GM19463 (cell line): Measurements from ENCODE around the gene AMOTL1.
A peak's percentile ranks its signal among the peaks of the same experiment; 100 is the strongest.
"Not testable (repeated sequence)": the region's sequence is repeated elsewhere in the genome, so short reads cannot be mapped to it uniquely, and the experiment has no call there.

Experiments used
- ATAC-seq: cut with Tn5 transposase; IDR thresholded peaks from one replicate; pipeline ENCODE4 v1.9.1; 2021; ENCODE audit warnings: mild to moderate bottlenecking, moderate library complexity; ENCODE audit not compliant: unreplicated experiment

Gene AMOTL1

DNA sequence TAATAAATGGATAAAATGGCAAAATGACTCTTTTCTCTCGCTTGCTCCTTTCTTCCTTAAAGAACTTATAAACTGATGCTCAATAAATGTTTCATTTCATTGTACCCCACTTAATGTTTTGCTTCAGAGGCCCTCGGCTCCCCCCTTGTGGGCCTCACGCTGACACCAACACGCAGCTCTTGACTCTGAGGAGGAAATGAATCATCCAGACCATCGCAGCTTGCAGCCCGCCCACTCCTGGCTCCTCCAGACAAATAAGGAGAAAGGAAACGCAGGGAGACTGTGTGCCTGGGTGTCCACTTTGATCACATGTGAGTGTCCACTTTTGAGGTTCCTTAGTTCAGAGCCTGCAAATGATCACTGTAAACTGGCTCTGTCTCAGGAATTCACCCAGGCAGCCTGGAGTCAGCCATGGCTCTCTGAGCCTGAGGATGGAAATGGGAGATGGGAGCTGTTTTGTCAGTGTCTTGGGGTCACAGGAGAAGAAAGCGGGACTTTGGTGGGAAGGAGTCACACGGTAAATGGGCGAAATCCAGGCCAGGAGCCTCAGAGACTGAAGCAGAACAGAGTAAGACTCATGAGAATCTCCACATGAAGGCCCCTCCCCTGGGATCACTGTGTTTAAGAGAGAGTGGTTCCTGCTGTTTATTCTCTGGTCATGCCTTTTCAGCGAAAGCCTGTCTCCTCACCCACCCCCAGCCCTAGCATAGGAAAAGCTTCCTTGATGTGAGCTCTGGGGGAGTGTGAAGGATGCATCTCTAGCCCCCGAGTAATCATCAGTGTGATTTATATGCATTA lies 108.7 kb downstream of the AMOTL1 start:
- ATAC-seq: peak; percentile 99

GRCh38 chr11:94877443-94878200 lies 109.5 kb downstream of the AMOTL1 start:
- no peak for ATAC-seq

DNA sequence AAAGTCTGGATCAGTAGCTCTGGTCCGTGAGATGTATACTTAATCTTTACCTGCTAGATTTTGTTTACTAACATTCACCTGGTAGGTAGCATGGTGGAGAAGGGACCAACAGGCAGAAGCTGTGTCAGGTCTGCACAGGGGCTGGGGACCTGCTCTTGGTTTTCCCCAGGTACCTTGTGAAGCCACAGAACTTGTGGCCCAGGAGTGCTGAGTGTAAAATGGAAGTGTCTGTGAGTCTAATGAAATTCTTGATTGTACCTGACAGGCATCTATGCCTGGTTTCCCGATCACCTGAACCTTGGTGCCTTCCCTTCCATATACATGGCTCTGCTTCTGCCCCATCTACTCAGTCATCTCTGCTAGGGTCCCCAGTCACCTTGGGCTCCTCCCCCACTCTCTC lies 110.8 kb downstream of the AMOTL1 start:
- no peak for ATAC-seq

GRCh38 chr11:94880216-94880615 lies 112.1 kb downstream of the AMOTL1 start:
- no peak for ATAC-seq

DNA sequence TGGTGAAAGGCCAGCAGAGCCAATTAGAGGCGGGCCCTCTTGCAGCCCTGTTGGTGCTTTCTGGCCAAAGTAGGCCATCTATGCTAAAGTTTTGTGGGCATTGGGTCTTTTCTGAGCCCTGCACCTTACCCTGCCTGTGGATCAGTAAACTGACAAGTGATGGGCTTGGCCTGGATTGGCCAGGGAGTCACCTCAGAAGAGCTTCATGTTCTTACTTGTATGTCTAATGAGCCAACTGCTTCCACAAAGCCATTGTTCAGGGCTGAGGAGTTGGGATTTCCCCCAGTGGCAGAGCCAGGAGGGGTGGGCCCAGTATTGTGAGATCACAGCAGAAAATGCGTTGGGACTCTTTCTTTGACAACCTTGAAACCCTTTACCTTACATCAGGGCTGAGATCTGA lies 114.8 kb downstream of the AMOTL1 start:
- ATAC-seq: no peak

- no peak for ATAC-seq
Measured at GRCh38 chr11:94883878-94884277, 115.7 kb downstream of the AMOTL1 start.

- no peak for ATAC-seq
Measured at GRCh38 chr11:94884376-94884775, 116.2 kb downstream of the AMOTL1 start.

- ATAC-seq: peak; percentile 86
Measured at GRCh38 chr11:94885133-94885532, 117.0 kb downstream of the AMOTL1 start.

- ATAC-seq: no peak
Measured at GRCh38 chr11:94885581-94885980, 117.4 kb downstream of the AMOTL1 start.

DNA sequence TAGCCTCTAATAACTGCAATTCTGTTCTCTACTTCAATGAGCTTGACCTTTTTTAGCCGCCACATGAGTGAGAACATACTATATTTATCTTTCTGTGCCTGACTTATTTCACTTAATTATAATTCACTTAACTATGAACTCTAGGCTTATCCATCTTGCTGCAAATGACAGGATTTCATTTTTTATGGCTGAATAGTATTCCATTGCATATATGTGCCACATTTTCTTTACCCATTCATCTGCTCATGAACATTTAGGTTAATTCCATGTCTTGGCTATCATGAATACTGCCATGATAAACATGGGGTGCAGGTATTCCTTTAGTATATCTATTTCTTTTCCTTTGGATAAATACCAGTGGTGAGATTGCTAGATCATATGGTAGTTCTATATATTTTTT lies 120.0 kb downstream of the AMOTL1 start:
- ATAC-seq: no peak

DNA sequence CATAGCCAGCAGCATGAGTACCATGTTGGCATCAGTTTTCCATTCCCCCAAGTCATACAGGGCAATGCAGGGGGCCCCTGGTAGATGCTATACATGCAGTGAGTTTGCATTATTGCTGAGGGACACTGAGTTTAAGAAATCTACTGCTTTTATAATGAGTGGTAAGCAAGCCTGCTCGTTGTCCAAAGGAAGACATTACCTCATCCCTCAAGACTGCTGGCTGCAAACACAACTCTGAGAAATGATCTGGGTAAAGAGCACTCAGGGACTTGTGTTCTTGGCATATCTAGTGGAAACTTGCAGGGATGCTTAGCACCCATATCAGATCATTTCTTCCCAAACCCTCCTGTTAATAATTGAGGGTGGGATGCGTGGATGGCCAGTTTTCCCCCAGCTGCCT lies 127.3 kb downstream of the AMOTL1 start:
- ATAC-seq: no peak

DNA sequence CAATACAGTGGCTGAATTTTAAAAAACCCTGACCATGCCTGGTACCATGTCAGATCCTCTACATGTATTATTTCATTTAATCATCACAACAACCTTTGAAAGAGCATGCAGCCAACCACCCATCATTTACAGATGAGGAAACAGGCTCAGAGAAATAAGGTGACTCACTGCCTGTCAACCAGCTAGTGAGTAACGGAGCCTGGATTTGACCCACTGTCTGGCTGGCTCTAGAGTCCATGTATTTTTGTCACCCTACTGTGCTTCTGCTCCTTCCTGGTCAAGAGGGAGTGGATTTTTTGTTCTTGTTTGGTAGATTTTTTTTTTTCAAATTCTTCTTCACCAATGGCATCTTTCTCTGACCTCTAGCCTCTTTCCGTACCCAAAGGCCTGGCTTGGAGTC lies 127.8 kb downstream of the AMOTL1 start:
- no peak for ATAC-seq

GRCh38 chr11:94897330-94897768 lies 129.2 kb downstream of the AMOTL1 start:
- ATAC-seq: peak; percentile 56

DNA sequence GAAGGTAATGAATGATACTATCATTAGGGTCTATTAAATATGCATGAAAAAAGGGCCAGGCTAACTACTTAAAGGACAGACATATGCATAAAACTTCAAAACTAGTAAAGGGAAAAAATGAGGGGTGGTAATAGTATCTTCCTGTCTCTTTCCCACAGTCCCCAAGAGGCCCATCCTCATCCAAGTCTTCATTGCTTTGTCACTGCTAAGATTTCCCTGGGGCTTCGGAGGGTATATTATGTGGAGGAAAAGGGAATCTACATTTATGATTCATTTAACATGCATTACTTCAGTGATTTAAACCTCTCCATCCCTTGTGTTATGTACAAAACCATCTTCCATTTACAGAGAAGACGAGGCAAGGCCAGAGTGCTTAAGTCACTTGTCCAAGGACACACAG lies 139.1 kb downstream of the AMOTL1 start:
- no peak for ATAC-seq

- no peak for ATAC-seq
Measured at GRCh38 chr11:94909371-94909820, 141.2 kb downstream of the AMOTL1 start.

GRCh38 chr11:94910270-94910669 lies 142.1 kb downstream of the AMOTL1 start:
- no peak for ATAC-seq

DNA sequence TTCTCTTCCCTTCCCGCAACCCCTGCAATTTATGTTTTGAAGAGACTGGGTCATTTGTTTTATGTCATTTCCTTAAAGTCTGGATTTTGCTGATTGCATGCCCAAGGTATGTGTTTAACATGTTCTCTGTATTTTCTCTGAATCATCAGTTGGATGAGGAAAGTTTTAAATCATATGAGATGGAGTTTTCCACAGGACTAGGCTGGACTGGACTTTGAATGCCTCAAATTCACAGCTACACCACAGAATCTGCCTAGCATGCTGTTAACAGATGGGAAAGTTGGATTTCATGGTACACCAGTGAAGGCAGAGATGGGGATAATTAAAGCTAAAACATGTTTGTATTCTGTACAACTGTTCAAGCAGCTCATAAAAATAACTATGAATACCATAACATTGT lies 142.6 kb downstream of the AMOTL1 start:
- no peak for ATAC-seq

GRCh38 chr11:94912806-94913205 lies 144.7 kb downstream of the AMOTL1 start:
- no peak for ATAC-seq

GRCh38 chr11:94913718-94914394 lies 145.7 kb downstream of the AMOTL1 start:
- ATAC-seq: not testable (repeated sequence)

- ATAC-seq: no peak
Measured at GRCh38 chr11:94920311-94920710, 152.2 kb downstream of the AMOTL1 start.

DNA sequence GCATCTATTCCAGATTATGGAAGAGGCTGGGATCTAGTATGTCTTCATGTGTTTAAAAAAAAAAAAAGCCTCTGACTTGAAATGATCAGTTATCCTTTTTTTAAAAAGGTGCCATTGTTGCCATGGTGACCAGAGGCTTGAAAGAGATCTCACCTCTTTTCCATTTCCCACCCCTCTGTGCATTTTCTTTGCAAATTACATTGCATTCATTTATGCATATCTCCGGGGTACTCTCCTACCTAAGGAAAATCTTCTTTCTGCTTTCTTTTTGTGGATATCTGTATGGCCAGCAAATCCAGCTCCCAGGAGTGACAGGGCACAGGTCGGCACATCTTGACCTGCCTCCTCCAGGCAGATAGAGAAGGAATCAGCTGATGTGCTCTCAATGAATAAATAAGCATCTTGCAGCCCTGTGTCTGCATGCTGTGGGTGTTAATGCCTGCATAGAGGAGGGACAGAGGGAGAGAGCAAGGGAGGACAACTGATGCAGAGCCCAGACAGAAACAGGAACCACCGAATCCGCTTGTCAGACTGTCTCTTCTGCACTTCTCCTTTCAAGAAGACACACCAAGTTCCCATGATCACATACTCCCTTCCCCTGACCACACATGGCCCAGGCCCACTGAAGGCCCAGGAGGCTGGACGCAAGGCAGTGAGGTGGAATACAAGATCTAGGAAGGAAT lies 154.3 kb downstream of the AMOTL1 start:
- ATAC-seq: no peak
